ENCODE data around the gene RBSN.

- TF ChIP-seq, protein P1, sequence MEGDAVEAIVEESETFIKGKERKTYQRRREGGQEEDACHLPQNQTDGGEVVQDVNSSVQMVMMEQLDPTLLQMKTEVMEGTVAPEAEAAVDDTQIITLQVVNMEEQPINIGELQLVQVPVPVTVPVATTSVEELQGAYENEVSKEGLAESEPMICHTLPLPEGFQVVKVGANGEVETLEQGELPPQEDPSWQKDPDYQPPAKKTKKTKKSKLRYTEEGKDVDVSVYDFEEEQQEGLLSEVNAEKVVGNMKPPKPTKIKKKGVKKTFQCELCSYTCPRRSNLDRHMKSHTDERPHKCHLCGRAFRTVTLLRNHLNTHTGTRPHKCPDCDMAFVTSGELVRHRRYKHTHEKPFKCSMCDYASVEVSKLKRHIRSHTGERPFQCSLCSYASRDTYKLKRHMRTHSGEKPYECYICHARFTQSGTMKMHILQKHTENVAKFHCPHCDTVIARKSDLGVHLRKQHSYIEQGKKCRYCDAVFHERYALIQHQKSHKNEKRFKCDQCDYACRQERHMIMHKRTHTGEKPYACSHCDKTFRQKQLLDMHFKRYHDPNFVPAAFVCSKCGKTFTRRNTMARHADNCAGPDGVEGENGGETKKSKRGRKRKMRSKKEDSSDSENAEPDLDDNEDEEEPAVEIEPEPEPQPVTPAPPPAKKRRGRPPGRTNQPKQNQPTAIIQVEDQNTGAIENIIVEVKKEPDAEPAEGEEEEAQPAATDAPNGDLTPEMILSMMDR (conservative IDR thresholded peaks at IDR 0.05; ENCODE audit: low read depth in 2 of 2): no peak
- no peak for TF ChIP-seq ZNF331 (CRISPR knock-in tag; IDR thresholded peaks at IDR 0.05; ENCODE audit: low read depth)
- no peak for TF ChIP-seq POLR2AphosphoS5 (IDR thresholded peaks at IDR 0.05; ENCODE audit: low read depth)
- TF ChIP-seq ZNF114 (CRISPR knock-in tag; IDR thresholded peaks at IDR 0.05): no peak
These were observed 583 bp upstream of the RBSN start for GRCh38 chr3:15099364-15100098.

Measured in GM23338 (cell line).